Epithelial cell of esophagus (primary cell): ENCODE measurements around the gene INPP5A.
"Not testable (repeated sequence)": the region's sequence is repeated elsewhere in the genome, so short reads cannot be mapped to it uniquely, and the experiment has no call there.

Experiments
- DNase-seq: peaks from one replicate; pipeline ENCODE4 v3.0.0; 2010; ENCODE audit warnings: low read depth
- H3K4me3 ChIP-seq: 2 replicates; pipeline ENCODE4 v1.5.1; 2011; ENCODE audit warnings: mild to moderate bottlenecking, low read length, control low read depth
- CTCF ChIP-seq: IDR thresholded peaks from 2 replicates; pipeline ENCODE4 v1.5.1; 2011; ENCODE audit warnings: low read depth, mild to moderate bottlenecking, low read length, control low read depth, inconsistent platforms; ENCODE audit not compliant: insufficient read depth; ENCODE audit errors: missing control alignments

The INPP5A gene

GRCh38 chr10:132813560-132814468 is 276.2 kb downstream of the INPP5A start:
- no peak for DNase-seq

GRCh38 chr10:132814469-132814856 is 276.9 kb downstream of the INPP5A start:
- no peak overlapping the region for H3K4me3 ChIP-seq
- DNase-seq = no peak
- no peak for TF ChIP-seq CTCF

More at GRCh38 chr10:132813560-132814468, 276.2 kb downstream of the INPP5A start:
- no peak for TF ChIP-seq CTCF
- no peak overlapping the region for H3K4me3 ChIP-seq

- no peak for TF ChIP-seq CTCF
- no peak for DNase-seq
- no peak overlapping the region for H3K4me3 ChIP-seq
Observed at GRCh38 chr10:132815168-132815857, 277.7 kb downstream of the INPP5A start.

- no peak overlapping the region for H3K4me3 ChIP-seq
- no peak for TF ChIP-seq CTCF
- no peak for DNase-seq
Observed at GRCh38 chr10:132816718-132817117, 279.1 kb downstream of the INPP5A start.

- TF ChIP-seq CTCF = no peak
- DNase-seq = no peak
- H3K4me3 ChIP-seq = no peak overlapping the region
Observed at GRCh38 chr10:132817701-132818211, 280.2 kb downstream of the INPP5A start.

- DNase-seq = no peak
- no peak for TF ChIP-seq CTCF
- no peak overlapping the region for H3K4me3 ChIP-seq
Observed at GRCh38 chr10:132820056-132820455, 282.5 kb downstream of the INPP5A start.

- not testable (repeated sequence) for DNase-seq, H3K4me3 ChIP-seq
Observed at GRCh38 chr10:132825783-132826523, 288.4 kb downstream of the INPP5A start.
